Measurements from ENCODE around the gene CD22. TPM values are rescaled to one million over a fixed set of nuclear protein-coding genes. Genes with fewer than 3 reads are reported as not detected.

The CD22 gene
- total and polyA plus RNA-seq, 2 of the 13 experiments (the other 11 are each of a cell fraction or from before 2014, with no cell fraction given): 0.71 to 1.7 TPM

- no peak for FAIRE-seq
- no TSS peak for BruUV-seq (replicated peaks)
These were observed 34.1 kb downstream of the CD22 start for GRCh38 chr19:35363001-35363590.

More at GRCh38 chr19:35363001-35363590, 34.1 kb downstream of the CD22 start:
- Histone ChIP-seq H3K4me2 (ENCODE audit: low read depth, low read length) (no peak overlapping the region), H4K20me1 (ENCODE audit: insufficient read depth, low read length) (no peaks in the 10 kb centered on the region), H3K4me1 (ENCODE audit: insufficient read depth, low read length) (peaks cover 3% of the 10 kb centered on the region), H3K4me3 (replicated peaks in 1 of 3; ENCODE audit: insufficient read depth in 1 of 3, low read depth in 2 of 3, low read length in 3 of 3) (no peak overlapping the region), H3K9me3 (ENCODE audit: low read length) (no peaks in the 10 kb centered on the region), H3K9ac (ENCODE audit: insufficient read depth, low read depth, low read length) (no peak overlapping the region), H3K79me2 (ENCODE audit: insufficient read depth, low read length) (no peaks in the 10 kb centered on the region), H2AFZ (ENCODE audit: low read length) (no peak overlapping the region), H3K36me3 (replicated peaks in 1 of 2; ENCODE audit: control insufficient read depth in 1 of 2, insufficient read depth in 2 of 2, low read length in 2 of 2) (no peaks in the 10 kb centered on the region), H3K27me3 (ENCODE audit: control insufficient read depth in 1 of 2, insufficient read depth in 2 of 2, low read length in 2 of 2) (peaks cover 8 to 29% of the 10 kb centered on the region in 2 experiments; a peak in 4 of 5 replicates), H3K27ac (ENCODE audit: extremely low read length, insufficient read depth, low read length) (no peak overlapping the region)
- in situ Hi-C loops (cut with HindIII; ENCODE audit: extremely low pct_ligation_motif_present, low pct_unique_long_range_greater_than_20kb): no loop called here
- POLR2A ChIA-PET: no interaction called here
- intact Hi-C loops (cut with micrococcal nuclease; ENCODE audit: unreplicated experiment): no loop called here
- ATAC-seq (no peak), DNase-seq (ENCODE audit: low spot score) (no peak)
- 52% methylated on average over 4 of the region's 11 CpGs for WGBS (ENCODE audit: low lambda C conversion rate)
- CTCF ChIA-PET (ENCODE audit: low intra/inter-chr PET ratio, low total read pairs): no interaction called here
- TF ChIP-seq ESRRA (CRISPR knock-in tag; IDR thresholded peaks at IDR 0.05; ENCODE audit: low read depth): no peak
- no peak for TF ChIP-seq TAF1 (CRISPR knock-in tag; IDR thresholded peaks at IDR 0.05)
- TF ChIP-seq DNMT3B (CRISPR knock-in tag; conservative IDR thresholded peaks at IDR 0.05): no peak
- TF ChIP-seq FOXK1 (CRISPR knock-in tag; IDR thresholded peaks at IDR 0.05; ENCODE audit: borderline replicate concordance, low read depth): no peak
- TF ChIP-seq ZNF737 (CRISPR knock-in tag; IDR thresholded peaks at IDR 0.05; ENCODE audit: borderline replicate concordance): no peak
- TF ChIP-seq ASH2L (IDR thresholded peaks at IDR 0.05; ENCODE audit: insufficient read length, low read depth, low read length): no peak
- no peak for TF ChIP-seq ATF2 (CRISPR knock-in tag; IDR thresholded peaks at IDR 0.05)
- TF ChIP-seq ZNF354B (CRISPR knock-in tag; IDR thresholded peaks at IDR 0.05): no peak
- TF ChIP-seq ELF1 (CRISPR knock-in tag; IDR thresholded peaks at IDR 0.05): no peak
- TF ChIP-seq ZNF432 (CRISPR knock-in tag; IDR thresholded peaks at IDR 0.05; ENCODE audit: borderline replicate concordance): no peak
- no peak for TF ChIP-seq ZNF746 (CRISPR knock-in tag; IDR thresholded peaks at IDR 0.05)
- no peak for TF ChIP-seq ZNF501 (CRISPR knock-in tag; IDR thresholded peaks at IDR 0.05)
- no peak for TF ChIP-seq TOPORS (CRISPR knock-in tag; IDR thresholded peaks at IDR 0.05)

Data from HepG2 (cell line).